Choroid plexus epithelial cell (primary cell): ENCODE results near the gene ZNF614.

ENCODE experiments used
- DNase-seq: peaks from one replicate; pipeline ENCODE4 v3.0.0-alpha.2; 2010; ENCODE audit warnings: low read depth
- H3K4me3 ChIP-seq: 2 replicates; pipeline ENCODE4 v1.5.1; 2011; ENCODE audit warnings: low read depth, mild to moderate bottlenecking, control low read depth, low read length, moderate library complexity
- CTCF ChIP-seq: conservative IDR thresholded peaks from 2 replicates; pipeline ENCODE4 v1.5.1; 2011; ENCODE audit warnings: low read depth, mild to moderate bottlenecking, control low read depth, inconsistent platforms, low read length, moderate library complexity

Gene ZNF614

DNA sequence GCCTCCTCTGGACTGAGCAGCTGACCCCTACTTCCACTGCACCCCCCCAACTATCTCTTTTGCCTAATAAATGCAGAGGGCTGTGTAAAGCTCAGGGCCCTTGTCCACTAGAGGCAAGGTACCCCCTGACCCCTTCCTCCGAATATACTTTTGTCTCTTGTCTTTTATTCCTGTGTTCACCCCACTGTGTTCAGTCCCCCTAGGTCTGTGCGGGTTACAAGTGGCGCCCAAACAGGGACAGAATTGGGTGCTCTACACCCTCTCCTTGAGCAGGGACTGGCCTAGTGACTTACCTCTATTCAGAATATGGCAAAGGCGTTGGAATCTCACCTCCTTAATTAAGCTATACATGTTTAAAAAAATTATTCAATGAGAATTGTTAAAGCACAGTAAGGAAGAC lies 56.6 kb downstream of the ZNF614 start:
- no peak for TF ChIP-seq CTCF
- H3K4me3 ChIP-seq: no peak overlapping the region
- peak; percentile 17 for DNase-seq

GRCh38 chr19:51970718-51971117 lies 57.5 kb downstream of the ZNF614 start:
- no peak for DNase-seq
- no peak overlapping the region for H3K4me3 ChIP-seq
- TF ChIP-seq CTCF: no peak

GRCh38 chr19:51965583-51965982 lies 62.6 kb downstream of the ZNF614 start:
- TF ChIP-seq CTCF: no peak
- no peak overlapping the region for H3K4me3 ChIP-seq
- no peak for DNase-seq
